H1 (cell line): ENCODE measurements around the gene FRZB.

Experiments
- CEBPB ChIP-seq: IDR thresholded peaks from 2 replicates; pipeline ENCODE4 v1.6.1; 2012; ENCODE audit warnings: low read depth, low read length
- CTCF ChIP-seq, 3 experiments: IDR thresholded peaks; 1 replicate in 2 of 3; 2 replicates in 1 of 3; pipeline versions ENCODE4 v1.5.1 to v1.6.1; 2011; ENCODE audit warnings: low read length in 3 of 3, mild to moderate bottlenecking in 3 of 3, inconsistent platforms in 2 of 3, low read depth in 1 of 3, moderate library complexity in 1 of 3; ENCODE audit not compliant: insufficient read depth in 1 of 3; ENCODE audit errors: control extremely low read depth in 1 of 3

DNA sequence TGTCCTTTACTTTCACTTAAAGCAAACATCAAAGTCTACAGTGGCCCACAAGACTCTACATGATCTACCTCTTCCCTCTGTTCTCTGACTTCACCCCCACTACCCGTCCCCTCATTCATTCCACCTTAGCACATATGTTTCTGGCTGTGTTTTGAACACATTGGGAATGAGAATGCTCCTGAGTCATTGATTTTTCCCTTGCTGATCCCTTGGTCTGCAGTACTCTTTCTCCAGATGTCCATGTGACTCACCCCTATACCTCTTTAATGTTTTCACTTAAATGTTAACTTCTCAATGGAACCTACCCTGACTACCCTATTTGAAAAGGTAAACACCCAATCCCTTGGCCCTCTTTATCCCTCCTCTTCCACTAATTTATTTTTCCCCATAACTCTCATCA, 30.7 kb upstream of the FRZB start:
- TF ChIP-seq CEBPB (no peak), CTCF (IDR thresholded peaks at IDR 0.05; ENCODE audit: control extremely low read depth in 1 of 3, insufficient read depth in 1 of 3, low read depth in 1 of 3, low read length in 3 of 3) (no peak)
